ENCODE measurements around the gene AXIN1. TPM values are rescaled to one million over a fixed set of nuclear protein-coding genes. Genes with fewer than 3 reads are reported as not detected.

AXIN1 gene
- total and polyA plus RNA-seq, 9 of the 15 experiments (the other 6 are each of a cell fraction or from before 2014, with no cell fraction given): 0.42 to 58.0 (median 25.9) TPM

- TF ChIP-seq SRSF1 (IDR thresholded peaks at IDR 0.05; ENCODE audit: low read depth, low read length) (no peak), CREBBP (IDR thresholded peaks at IDR 0.05; ENCODE audit: low read depth, low read length) (no peak), ARHGAP35 (IDR thresholded peaks at IDR 0.05; ENCODE audit: partially characterized antibody) (no peak), ZKSCAN8 (CRISPR knock-in tag; IDR thresholded peaks at IDR 0.05) (no peak; the same call in 1 of the 2 replicates), BCOR (IDR thresholded peaks at IDR 0.05) (peak; percentile 82), ATF6 (CRISPR knock-in tag; IDR thresholded peaks at IDR 0.05) (no peak), BDP1 (IDR thresholded peaks at IDR 0.05; ENCODE audit: insufficient read depth, insufficient read length) (no peak), CCAR2 (IDR thresholded peaks at IDR 0.05; ENCODE audit: low read depth, low read length) (no peak), HOXB6 (CRISPR knock-in tag; IDR thresholded peaks at IDR 0.05; ENCODE audit: borderline replicate concordance) (no peak), ESRRB (CRISPR knock-in tag; IDR thresholded peaks at IDR 0.05; ENCODE audit: borderline replicate concordance) (no peak), MYBL2 (IDR thresholded peaks at IDR 0.05; ENCODE audit: low read depth) (peak; percentile 60), MYBL2 (CRISPR knock-in tag; IDR thresholded peaks at IDR 0.05; ENCODE audit: borderline replicate concordance) (no peak), ZNF431 (CRISPR knock-in tag; IDR thresholded peaks at IDR 0.05) (no peak), NCOA2 (IDR thresholded peaks at IDR 0.05; ENCODE audit: partially characterized antibody in 2 of 2) (no peak), ZNF212 (CRISPR knock-in tag; IDR thresholded peaks at IDR 0.05) (no peak), ZNF140 (CRISPR knock-in tag; IDR thresholded peaks at IDR 0.05) (no peak), ZNF695 (CRISPR knock-in tag; IDR thresholded peaks at IDR 0.05) (no peak), CREB1 (IDR thresholded peaks at IDR 0.05) (no peak), CREB1 (CRISPR knock-in tag; IDR thresholded peaks at IDR 0.05) (no peak)
- TF ChIP-seq, protein P1, sequence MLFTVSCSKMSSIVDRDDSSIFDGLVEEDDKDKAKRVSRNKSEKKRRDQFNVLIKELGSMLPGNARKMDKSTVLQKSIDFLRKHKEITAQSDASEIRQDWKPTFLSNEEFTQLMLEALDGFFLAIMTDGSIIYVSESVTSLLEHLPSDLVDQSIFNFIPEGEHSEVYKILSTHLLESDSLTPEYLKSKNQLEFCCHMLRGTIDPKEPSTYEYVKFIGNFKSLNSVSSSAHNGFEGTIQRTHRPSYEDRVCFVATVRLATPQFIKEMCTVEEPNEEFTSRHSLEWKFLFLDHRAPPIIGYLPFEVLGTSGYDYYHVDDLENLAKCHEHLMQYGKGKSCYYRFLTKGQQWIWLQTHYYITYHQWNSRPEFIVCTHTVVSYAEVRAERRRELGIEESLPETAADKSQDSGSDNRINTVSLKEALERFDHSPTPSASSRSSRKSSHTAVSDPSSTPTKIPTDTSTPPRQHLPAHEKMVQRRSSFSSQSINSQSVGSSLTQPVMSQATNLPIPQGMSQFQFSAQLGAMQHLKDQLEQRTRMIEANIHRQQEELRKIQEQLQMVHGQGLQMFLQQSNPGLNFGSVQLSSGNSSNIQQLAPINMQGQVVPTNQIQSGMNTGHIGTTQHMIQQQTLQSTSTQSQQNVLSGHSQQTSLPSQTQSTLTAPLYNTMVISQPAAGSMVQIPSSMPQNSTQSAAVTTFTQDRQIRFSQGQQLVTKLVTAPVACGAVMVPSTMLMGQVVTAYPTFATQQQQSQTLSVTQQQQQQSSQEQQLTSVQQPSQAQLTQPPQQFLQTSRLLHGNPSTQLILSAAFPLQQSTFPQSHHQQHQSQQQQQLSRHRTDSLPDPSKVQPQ (CRISPR knock-in tag; IDR thresholded peaks at IDR 0.05; ENCODE audit: borderline replicate concordance): no peak
- TF ChIP-seq, protein P2, sequence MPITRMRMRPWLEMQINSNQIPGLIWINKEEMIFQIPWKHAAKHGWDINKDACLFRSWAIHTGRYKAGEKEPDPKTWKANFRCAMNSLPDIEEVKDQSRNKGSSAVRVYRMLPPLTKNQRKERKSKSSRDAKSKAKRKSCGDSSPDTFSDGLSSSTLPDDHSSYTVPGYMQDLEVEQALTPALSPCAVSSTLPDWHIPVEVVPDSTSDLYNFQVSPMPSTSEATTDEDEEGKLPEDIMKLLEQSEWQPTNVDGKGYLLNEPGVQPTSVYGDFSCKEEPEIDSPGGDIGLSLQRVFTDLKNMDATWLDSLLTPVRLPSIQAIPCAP (CRISPR knock-in tag; IDR thresholded peaks at IDR 0.05; ENCODE audit: borderline replicate concordance): no peak
- TF ChIP-seq, protein P3, sequence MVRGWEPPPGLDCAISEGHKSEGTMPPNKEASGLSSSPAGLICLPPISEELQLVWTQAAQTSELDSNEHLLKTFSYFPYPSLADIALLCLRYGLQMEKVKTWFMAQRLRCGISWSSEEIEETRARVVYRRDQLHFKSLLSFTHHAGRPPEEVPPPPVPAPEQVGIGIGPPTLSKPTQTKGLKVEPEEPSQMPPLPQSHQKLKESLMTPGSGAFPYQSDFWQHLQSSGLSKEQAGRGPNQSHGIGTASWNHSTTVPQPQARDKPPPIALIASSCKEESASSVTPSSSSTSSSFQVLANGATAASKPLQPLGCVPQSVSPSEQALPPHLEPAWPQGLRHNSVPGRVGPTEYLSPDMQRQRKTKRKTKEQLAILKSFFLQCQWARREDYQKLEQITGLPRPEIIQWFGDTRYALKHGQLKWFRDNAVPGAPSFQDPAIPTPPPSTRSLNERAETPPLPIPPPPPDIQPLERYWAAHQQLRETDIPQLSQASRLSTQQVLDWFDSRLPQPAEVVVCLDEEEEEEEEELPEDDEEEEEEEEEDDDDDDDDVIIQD (CRISPR knock-in tag; IDR thresholded peaks at IDR 0.05): no peak
- TF ChIP-seq, protein P4, sequence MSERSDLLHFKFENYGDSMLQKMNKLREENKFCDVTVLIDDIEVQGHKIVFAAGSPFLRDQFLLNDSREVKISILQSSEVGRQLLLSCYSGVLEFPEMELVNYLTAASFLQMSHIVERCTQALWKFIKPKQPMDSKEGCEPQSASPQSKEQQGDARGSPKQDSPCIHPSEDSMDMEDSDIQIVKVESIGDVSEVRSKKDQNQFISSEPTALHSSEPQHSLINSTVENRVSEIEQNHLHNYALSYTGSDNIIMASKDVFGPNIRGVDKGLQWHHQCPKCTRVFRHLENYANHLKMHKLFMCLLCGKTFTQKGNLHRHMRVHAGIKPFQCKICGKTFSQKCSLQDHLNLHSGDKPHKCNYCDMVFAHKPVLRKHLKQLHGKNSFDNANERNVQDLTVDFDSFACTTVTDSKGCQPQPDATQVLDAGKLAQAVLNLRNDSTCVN (CRISPR knock-in tag; IDR thresholded peaks at IDR 0.05): no peak
Measured at GRCh38 chr16:396605-397004, 44.1 kb upstream of the AXIN1 start (continued).

All from K562 (cell line).